DMS153 treated with DMSO at 0.1 percent for 48 hours (cell line): Measurements from ENCODE around the gene PCDH12.
"Not testable (repeated sequence)": the region's sequence is repeated elsewhere in the genome, so short reads cannot be mapped to it uniquely, and the experiment has no call there.

Experiments
- DNase-seq: peaks from one replicate; lab custom pipeline; 2025; ENCODE audit not compliant: unreplicated experiment; lab: John Stamatoyannopoulos, UW

PCDH12 gene

DNA sequence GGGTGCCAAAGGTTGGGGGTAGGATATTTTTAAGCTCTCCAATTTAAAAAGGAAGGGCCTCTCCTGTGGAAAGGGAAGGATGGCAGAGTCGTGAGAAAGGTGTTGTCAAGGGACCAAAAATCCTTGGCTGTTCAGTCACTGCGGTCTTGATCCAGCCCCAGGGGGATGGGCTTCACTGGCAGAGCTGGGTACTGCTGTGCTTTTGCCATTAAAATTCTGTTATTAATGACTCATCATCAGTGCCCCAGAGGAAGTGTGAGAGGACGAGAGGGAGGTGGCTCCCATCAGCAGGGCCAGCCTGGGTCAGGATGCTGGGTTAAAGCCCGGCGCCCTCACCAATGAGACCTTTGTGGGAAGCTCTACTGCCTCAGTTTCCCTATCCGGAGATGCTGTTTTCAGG is 16.7 kb downstream of the PCDH12 start:
- no peak for DNase-seq

DNA sequence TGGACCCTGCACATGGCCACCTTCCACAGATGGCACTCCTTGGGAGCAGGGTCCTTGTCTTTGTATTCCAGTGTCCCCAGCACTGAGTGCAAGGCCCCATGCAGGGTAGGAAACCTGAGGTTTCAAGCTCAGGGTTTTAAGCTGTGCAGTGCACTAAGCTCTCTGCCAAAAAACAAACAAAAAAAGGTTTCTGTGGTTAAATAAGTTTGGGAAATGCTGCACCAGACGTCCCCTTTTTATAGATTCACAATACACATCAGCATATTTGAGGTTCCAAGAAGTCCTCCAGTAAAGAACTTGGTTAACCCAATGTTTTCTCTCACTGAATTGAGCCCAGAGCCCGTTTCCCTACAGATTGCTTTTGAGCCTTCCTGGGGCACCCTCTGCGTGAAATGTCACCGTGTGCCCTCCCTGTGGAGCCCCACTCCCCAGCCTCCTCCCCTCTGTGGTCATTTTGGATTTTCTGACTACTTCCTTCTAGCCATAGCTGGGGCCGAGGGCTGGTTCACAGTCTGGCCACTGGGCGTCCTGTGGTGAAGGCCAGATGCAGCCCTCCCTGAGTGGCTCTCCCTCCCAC is 17.2 kb downstream of the PCDH12 start:
- no peak for DNase-seq

DNA sequence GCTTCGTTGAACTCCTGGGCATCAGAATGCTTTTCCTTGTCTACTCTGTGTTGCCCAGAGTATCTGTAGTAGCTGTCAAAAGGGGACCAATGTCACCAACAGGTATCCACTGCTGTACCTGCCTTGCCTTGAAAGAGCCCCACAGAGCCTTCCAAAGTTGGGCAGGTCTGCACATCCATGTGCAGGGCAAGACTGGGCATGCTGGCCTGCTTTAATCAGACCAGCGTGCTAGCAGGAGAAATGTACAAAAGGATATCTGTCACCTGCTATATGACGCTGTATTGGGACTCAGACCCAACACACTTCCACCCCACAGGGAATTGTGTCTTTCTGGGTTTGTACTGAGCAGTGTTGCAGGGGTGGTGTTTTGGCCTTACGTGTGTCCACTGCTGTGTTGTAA is 22.5 kb downstream of the PCDH12 start:
- DNase-seq: no peak

DNA sequence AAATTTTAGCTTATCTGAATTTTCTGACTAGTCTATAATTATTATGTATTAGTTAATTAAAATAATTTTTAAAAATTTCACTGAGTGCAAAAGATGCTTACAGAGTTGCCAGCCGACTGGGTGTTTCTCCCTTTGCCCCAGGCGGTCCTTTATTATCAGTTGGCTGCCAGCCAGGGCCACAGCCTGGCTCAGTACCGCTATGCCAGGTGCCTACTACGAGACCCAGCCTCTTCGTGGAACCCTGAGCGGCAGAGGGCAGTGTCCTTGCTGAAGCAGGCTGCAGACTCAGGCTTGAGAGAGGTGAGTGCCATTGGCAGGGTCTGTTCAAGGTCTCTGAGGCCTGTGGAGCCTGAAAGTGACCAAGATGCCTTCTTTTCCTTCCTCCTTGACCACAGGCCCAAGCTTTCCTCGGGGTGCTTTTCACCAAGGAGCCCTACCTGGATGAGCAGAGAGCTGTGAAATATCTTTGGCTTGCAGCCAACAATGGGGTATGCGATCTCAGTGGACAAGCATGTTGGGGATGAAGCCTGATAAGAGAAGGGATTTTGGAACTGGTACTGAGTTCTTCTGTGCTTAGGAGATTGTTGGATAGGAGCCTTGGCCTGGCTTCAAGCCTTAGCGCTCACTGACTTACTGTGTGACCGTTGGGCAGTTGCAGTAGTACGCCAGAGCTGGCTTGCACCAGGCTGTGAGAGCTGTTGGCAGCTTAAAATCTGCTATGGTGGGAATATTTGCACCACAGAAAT is 23.7 kb downstream of the PCDH12 start:
- peak; percentile 35 for DNase-seq

DNA sequence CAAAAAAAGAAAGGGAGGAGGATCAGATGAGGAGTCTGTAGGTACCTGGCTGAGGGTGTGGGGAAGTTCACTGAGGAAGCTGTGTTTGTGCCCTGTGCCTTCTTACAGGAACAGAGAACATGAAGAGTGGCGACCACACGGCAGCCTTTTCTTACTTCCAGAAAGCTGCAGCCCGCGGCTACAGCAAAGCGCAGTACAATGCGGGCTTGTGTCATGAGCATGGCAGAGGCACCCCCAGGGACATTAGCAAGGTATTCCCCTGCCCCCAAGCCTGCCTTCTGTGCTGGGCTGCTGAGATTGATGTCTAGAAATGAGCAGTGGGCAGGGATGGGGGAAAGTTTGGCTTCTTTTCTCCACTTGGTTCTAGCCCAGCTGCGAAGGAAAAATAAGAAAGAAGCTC is 24.9 kb downstream of the PCDH12 start:
- DNase-seq: no peak

DNA sequence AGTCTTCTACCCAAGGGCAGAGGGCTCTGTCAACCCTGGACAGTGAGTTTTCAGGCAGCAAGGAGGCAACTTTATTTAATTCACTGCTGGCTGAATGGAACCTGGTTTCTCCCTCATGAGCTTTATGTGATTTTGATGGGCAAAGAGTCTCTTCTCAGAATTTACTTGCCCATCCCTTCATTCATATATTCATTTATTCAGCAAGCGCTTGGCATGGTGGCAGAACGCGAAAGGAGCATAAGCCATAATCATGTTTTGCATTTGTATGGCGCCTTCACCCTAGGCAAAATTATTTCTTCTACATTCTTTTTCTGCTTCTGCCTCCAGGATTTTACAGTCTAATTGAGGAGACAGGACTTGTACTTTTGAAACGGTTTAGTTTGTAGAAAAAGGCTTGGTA is 26.3 kb downstream of the PCDH12 start:
- DNase-seq: no peak

DNA sequence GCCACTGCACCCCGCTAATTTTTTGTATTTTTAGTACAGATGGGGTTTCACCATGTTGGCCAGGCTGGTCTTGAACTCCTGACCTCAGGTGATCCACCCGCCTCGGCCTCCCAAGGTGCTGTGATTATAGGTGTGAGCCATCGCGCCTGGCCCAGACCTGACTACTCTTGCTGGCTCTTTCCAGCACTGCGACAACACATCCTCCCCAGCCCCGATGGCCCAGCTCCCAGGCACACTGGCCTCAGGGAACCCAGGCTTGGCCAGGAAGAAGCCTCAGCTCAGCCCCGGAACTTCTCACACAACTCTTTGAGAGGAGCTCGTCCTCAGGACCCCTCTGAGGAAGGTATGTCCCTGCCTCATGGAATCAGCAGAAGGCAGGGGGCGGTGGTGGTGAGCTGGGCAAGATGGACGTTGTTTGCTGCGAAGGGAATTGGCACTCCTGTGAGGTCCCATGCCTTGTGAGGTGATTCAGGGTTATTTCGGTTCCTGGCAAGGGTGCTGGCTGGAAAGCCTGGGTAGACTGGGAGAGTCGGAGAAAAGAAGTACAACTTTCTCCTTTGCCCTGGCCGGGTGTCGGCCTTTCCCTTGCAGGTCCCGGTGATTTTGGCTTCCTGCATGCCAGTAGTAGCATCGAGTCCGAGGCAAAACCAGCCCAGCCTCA is 28.5 kb downstream of the PCDH12 start:
- no peak for DNase-seq

DNA sequence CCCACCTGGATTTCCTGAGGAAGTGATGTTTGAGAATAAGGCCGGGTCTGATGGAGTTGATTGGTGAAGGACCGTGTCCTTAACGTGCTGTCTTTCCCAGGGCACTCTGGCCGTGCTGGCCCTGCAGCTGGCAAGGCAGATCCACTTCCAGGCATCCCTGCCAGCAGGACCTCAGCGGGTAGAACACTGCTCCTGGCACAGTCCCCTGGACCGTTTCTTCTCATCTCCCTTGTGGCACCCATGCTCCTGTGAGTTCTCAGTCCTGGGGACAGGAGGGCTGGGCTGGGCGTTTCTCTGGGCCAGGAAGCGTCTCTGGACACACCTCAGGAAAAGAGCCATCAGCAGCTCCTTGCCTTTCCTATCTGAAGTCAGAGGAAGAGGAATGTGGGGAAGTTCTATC is 30.0 kb downstream of the PCDH12 start:
- no peak for DNase-seq

DNA sequence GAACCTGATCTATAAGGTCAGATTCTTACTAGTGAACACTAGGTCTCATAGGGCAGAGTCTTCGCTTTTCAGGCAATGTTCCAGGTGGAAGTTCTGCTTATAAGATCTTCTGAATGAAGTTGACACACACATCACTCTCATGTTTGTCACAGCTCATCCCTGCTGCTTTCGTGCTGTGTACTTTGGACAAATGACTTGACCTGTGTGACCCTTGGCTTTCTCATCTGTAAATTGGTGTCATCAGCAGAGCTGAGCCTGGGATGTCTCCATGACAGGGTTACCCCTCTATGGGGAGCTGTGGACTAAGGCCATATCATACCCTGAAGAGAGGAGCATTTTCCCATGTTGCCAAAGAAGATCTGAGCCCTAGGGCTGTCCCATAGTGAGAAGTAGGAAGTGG is 31.6 kb downstream of the PCDH12 start:
- DNase-seq: no peak

DNA sequence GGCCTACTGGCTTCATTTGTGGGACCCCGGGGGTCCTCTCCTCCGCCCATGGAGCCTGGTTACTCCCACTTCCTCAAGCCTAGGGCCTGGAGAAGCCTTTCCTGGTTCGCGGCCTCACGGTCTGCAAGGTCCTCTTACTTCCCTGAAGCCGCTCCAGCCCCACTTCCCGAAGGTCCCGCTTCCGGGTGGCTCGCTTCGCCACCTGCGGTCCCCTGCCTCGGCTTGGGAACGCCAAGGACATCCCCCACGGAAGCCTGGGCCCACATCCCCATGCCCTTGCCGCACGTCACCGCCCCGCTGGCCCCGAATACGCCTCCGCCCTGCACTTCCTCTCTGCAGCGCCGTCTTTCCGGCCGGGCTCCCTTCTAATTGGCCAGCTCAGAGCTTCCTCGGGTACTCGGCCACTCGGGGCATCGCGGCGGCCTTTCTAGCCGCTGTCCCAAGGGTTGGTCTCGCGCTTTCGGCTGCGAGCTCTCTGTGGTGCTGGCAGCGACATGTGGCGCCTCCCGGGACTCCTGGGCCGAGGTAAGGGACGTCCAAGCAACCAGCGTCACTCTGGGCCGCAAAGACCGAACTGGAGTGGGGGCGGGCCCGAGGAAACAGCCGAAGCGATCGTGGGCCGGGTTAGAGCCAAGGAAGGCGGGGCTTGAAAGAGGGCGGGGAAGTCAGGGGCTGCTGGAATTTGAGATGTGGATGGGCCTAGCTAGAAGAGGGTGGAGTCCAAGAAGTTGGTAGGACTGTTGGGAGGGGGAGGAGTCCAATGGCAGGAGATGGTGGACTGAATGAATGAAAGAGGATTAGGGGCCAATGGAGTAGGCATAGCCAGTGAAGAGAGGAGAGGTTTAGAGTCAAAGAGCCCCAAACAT is 34.3 kb downstream of the PCDH12 start, which contains the start of gene DELE1:
DELE1 (plus strand) TSS at position 424 of the 866 bp plus-strand sequence; CDS start at position 495, 71 bp downstream.
- DNase-seq: peak; percentile 38

DNA sequence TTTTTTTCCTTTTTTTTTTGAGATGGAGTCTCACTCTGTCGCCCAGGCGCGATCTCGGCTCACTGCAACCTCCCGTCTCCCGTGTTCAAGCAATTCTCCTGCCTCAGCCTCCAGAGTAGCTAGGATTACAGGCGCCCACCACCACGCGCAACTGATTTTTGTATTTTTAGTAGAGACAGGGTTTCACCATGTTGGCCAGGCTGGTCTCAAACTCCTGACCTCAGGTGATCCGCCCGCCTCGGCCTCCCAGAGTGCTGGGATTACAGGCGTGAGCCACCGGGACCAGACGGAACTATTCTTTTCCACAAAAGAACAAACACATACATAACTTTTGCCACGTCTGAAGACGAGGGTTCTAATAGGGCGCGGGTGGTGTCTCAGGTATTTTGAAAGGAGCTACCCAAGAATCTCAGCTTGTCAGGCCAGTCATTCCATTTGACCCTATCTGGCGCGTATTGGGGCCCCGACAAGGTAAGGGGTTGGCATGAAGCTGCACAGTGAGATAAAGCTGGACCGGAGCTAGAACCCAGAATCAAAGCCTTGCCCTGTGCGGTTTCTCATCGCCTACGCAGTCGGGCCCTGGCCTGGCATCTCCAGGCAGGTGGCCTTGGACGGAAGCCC is 35.1 kb downstream of the PCDH12 start:
- DNase-seq: not testable (repeated sequence)

DNA sequence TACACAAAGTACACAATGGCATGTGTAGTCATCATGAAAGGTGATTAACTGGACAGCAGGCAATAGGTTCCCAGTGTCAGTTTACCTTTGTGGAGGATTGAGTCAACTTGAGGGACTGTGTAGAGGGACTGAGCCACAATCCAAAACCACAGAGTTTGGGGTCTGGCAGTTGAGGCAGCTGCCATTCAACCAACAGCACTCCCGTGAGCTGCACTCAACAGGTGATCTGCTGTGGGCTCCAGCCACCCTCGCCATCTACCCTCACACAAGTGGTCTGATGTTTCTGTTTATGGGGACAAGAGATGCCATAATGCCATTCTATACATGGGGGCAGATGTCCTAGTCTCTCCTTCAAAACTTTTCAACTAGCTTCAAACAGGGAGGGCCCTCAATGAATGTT is 37.2 kb downstream of the PCDH12 start:
- no peak for DNase-seq

DNA sequence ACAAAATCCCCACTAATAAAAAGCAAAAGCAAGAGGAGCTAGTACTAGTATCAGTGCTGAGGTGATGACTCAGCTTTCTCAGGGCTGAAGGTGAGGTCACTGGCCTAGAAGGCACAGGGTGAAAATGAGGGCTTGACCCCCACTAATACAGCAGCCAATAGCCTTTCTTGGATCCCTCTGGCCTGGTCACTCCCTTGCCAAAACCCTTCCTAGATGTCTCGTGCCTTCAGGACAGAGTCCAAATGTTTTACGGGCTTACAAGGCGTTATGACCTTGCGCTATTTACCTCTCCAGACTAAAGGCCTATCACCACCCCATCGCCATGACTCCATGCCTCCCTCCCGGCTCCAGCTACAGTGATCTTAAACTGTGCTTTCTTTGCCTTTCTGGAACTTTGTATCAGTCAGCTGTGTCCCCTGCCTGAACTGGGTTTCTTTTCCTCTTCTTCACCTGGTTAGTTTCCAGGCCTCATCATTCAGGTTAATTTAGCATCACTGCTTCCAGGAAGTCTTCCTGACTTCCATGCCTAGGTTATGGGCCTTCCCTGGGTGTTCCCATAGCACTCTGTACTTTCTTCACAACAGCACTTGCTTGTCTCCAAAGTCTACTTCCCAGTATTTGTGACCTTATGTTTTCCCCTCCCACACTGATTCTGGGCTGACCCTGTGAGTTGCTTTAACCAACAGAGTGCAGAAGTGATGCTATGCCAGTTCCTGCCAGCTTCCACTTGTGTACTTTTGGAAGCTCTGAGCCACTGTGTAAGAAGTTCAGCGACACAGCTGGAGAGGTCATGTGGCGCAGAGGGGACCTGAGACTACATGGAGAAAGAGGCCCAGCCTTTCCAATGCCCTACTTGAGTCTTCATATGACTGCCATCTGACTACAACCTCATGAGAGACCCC is 38.5 kb downstream of the PCDH12 start:
- no peak for DNase-seq

DNA sequence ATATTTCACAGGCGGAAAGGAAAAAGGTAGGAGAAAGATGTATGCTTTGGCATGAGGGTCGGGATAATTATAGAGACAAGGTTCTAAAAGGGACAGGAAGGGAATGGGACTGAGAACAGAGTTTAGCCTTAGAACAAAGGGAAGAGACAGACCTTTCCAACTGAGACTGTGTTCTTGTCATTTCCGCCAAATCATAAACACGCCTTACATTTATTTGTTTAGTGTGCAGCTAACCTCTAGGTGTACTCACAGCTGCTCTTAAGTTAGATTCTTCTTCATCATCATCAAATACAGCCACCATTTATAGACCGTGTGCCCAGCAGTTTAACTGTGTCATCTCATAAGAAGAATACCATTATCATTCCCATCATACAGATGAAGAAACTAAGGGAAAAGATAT is 40.2 kb downstream of the PCDH12 start:
- DNase-seq: no peak

DNA sequence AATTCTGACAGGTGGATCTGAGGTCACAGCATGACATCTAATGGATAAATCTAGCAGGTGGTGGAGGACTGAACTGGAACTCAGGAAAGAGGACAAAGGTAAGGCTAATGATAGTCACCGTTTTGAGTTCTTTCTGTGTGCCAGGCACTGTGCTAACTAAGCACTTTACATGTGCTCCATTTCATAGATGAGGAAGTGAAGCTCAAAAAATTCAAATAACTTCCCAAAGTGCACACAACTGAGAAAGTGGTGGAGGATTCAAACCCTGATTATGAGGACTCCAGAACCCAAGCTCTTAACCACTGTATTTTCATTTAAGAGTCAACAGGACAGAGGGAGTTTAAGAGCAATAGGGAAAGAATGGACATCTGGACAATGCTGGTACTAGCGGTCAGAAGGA is 41.5 kb downstream of the PCDH12 start:
- no peak for DNase-seq

DNA sequence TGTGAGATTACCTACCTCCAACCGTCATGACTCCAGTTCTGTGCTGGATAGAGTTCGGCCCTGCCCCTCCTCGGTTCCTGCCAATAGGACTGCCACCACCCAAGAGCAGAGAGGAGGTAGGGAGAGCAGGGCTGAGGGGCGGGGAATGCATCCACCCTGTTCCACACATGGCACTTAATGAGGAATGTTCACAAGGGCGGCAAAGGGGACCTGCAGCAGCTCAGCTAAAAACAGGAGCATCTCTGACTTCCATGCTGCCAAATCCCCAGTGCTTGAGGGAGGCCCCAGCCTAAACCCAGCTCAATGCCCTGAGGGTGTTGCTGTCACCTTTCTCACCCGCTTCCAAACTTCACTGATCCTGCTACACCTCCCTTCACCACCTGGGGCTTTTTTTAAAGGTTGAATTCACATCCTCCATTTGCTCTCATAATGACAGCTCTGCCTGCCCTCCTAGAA is 42.1 kb downstream of the PCDH12 start:
- DNase-seq: no peak

DNA sequence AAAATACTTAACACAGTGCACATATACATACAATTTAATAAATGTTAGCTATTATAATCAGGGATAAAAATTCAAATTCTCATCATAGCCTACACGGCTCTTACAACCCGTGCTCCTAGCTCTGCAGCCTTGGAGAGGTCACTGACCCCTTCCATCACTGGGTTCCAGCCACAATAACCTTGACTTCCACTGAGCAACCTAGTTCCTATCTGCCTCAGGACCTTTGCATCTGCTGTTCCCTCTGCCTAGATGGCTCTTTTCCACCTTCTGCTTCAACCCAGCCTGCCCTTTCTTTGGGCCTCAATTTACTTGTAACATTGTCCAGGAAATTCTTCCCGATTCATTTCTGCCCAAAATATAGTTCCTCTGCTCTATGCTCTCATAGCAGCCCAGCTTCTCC is 43.2 kb downstream of the PCDH12 start:
- no peak for DNase-seq

DNA sequence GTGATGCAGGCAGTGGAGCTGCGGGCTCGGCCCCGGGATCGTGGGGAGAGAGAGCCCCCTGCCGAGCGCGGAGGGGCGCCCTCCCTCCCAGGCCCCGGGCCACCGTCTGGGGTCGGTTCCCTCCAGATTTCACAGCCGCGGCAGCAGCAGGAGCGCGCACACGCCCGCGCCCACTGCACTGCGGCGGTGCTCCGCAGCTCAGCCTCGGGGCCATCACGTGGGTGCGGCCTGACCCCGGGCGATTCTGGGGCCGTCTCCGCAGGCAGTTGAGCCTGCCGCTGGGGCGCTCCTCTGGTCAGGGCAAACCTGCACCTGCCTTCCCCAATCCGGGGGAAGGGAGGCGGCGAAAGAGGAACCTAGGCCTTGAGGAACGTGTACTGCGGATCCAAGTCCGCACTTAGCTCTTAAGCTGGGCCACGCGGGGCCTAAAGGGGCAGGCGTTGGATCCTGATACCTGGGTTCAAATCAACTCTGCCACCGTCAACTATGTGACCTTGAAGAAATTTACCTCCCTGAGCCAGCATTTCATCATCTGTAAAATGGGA is 43.7 kb downstream of the PCDH12 start:
- no peak for DNase-seq

DNA sequence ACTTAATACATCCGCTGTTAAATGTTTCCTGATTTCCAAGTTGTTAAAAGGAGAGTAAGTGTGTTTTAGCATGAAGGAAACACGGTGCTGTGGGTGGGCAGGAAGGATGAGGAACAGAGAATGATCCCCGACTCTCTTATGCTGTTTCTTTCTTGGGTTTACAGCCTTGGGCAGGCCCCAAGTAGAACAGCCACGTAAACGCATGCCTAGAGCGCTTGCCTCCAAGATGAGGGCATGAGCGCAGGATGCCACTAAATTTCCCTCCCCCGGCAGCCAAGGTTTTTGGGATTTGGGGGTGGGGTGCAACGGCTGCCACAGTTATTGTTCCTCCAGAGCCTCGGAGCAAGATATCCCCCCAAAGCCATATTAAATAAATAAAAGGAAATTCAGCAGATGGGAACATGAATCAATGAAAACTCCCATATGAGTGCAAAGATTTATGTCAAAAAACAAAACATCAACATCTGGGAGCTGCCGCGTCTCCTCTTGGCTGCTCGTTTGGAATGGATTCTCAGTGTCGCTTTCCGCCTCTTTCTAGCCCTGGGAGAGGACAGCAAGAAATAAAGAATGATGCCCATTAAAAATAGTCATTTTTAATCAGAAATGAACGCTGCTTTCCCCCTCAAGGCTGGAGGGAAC is 44.3 kb downstream of the PCDH12 start:
- DNase-seq: no peak
